ENCODE measurements around the gene MAP1A.
"Not testable (repeated sequence)": the region's sequence is repeated elsewhere in the genome, so short reads cannot be mapped to it uniquely, and the experiment has no call there.

MAP1A gene

DNA sequence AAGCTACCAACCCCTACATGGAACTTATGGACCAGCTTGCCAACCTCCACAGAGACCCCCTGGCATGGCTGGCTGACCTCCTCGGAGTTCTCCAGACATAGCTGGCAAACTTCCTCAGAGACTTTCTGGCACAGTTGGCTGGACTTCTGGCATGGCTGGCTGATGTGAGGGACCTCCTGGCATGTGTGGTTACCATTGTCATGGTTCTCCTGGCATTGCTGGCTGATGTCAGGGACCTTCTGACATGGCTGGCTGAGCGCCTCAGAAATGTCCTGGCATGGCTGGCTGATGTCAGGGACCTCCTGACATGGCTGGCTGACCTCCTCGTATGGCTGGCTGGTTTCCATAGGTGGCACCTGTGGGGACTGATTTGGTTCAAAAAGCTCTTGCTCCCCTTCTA, 17.5 kb downstream of the MAP1A start:
- Mint-ChIP-seq H3K27me3 (no peaks in the 10 kb centered on the region), H3K36me3 (peaks cover 40% of the 10 kb centered on the region), H3K4me1 (no peaks in the 10 kb centered on the region), H3K27ac (no peak overlapping the region), H3K4me3 (no peak overlapping the region), H3K9me3 (no peaks in the 10 kb centered on the region)
- ATAC-seq, result no peak

GRCh38 chr15:43538091-43538490, 20.7 kb downstream of the MAP1A start:
- H3K4me3 Mint-ChIP-seq, result no peak overlapping the region
- ATAC-seq, result no peak
- H3K27me3 Mint-ChIP-seq, result no peaks in the 10 kb centered on the region
- H3K36me3 Mint-ChIP-seq, result peaks cover 39% of the 10 kb centered on the region
- no peaks in the 10 kb centered on the region for H3K9me3 Mint-ChIP-seq
- no peak overlapping the region for H3K27ac Mint-ChIP-seq
- no peaks in the 10 kb centered on the region for H3K4me1 Mint-ChIP-seq

GRCh38 chr15:43541785-43542184, 24.4 kb downstream of the MAP1A start:
- Mint-ChIP-seq H3K9me3 (no peaks in the 10 kb centered on the region), H3K4me1 (no peaks in the 10 kb centered on the region), H3K27ac (no peak overlapping the region), H3K27me3 (no peaks in the 10 kb centered on the region), H3K36me3 (peaks cover 21% of the 10 kb centered on the region), H3K4me3 (no peak overlapping the region)
- ATAC-seq, result no peak

- Mint-ChIP-seq H3K36me3 (peaks cover 16% of the 10 kb centered on the region), H3K27me3 (no peaks in the 10 kb centered on the region), H3K27ac (no peak overlapping the region)
These were observed 26.9 kb downstream of the MAP1A start for GRCh38 chr15:43544266-43544665.

GRCh38 chr15:43545426-43545825, 28.0 kb downstream of the MAP1A start:
- Mint-ChIP-seq H3K9me3 (no peaks in the 10 kb centered on the region), H3K27ac (no peak overlapping the region), H3K27me3 (no peaks in the 10 kb centered on the region), H3K36me3 (peaks cover 20% of the 10 kb centered on the region), H3K4me1 (no peaks in the 10 kb centered on the region), H3K4me3 (no peak overlapping the region)
- ATAC-seq, result no peak

More at GRCh38 chr15:43544266-43544665, 26.9 kb downstream of the MAP1A start:
- H3K4me1 Mint-ChIP-seq, result no peaks in the 10 kb centered on the region
- H3K9me3 Mint-ChIP-seq, result no peaks in the 10 kb centered on the region
- no peak overlapping the region for H3K4me3 Mint-ChIP-seq
- no peak for ATAC-seq

DNA sequence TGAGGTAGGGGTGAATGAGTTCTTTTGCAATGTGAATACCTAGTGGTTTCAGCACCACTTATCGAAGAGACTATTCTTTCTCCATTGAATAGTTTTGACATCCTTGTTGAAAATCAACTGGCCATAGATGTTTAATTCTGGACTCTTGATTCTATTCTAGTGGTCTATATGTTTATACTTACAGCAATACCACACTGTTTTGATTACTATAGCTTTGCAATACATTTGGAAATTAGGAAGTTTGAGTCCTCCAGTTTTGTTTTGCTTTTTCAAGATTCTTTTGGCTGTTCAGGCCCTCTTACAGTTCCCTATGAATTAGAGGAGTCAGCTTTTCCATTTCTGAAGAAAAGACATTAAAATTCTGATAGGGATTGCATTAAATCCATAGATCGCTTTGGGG, 30.1 kb downstream of the MAP1A start:
- H3K27me3 Mint-ChIP-seq, result no peaks in the 10 kb centered on the region
- no peaks in the 10 kb centered on the region for H3K4me1 Mint-ChIP-seq
- peaks cover 33% of the 10 kb centered on the region for H3K36me3 Mint-ChIP-seq
- H3K27ac Mint-ChIP-seq, result no peak overlapping the region
- ATAC-seq, result no peak
- no peaks in the 10 kb centered on the region for H3K9me3 Mint-ChIP-seq
- no peak overlapping the region for H3K4me3 Mint-ChIP-seq

- H3K9me3 Mint-ChIP-seq, result no peaks in the 10 kb centered on the region
- no peak overlapping the region for H3K4me3 Mint-ChIP-seq
- H3K27me3 Mint-ChIP-seq, result no peaks in the 10 kb centered on the region
- H3K36me3 Mint-ChIP-seq, result peaks cover 47% of the 10 kb centered on the region
- ATAC-seq, result no peak
- H3K27ac Mint-ChIP-seq, result no peak overlapping the region
- H3K4me1 Mint-ChIP-seq, result no peaks in the 10 kb centered on the region
These were observed 33.3 kb downstream of the MAP1A start for GRCh38 chr15:43550527-43551363.

- no peak overlapping the region for H3K4me3 Mint-ChIP-seq
- H3K27me3 Mint-ChIP-seq, result no peaks in the 10 kb centered on the region
- no peaks in the 10 kb centered on the region for H3K4me1 Mint-ChIP-seq
- peaks cover 48% of the 10 kb centered on the region for H3K36me3 Mint-ChIP-seq
- no peak overlapping the region for H3K27ac Mint-ChIP-seq
- H3K9me3 Mint-ChIP-seq, result no peaks in the 10 kb centered on the region
- no peak for ATAC-seq
These were observed 34.8 kb downstream of the MAP1A start for GRCh38 chr15:43552256-43552655.

DNA sequence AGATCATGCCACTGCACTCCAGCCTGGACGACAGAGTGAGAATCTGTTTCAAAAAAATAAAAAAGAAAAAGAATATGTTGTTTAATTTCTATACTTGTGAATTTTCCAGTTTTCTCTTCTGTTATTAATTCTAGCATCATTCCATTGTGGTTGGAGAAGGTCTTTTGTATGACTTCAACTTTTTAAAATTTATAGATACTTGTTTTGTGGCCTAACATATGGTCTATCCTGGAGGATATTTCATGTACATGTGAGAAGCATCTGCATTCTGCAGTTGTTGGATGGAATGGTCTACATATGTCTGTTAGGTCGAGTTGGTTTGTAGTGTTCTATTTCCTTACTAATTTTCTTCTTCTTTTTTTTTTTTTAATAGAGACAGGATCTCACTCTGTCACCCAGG, 35.6 kb downstream of the MAP1A start:
- Mint-ChIP-seq H3K4me3 (no peak overlapping the region), H3K4me1 (no peaks in the 10 kb centered on the region), H3K27me3 (no peaks in the 10 kb centered on the region), H3K9me3 (no peaks in the 10 kb centered on the region), H3K27ac (no peak overlapping the region), H3K36me3 (peaks cover 48% of the 10 kb centered on the region)
- ATAC-seq, result no peak

GRCh38 chr15:43562753-43563152, 45.3 kb downstream of the MAP1A start:
- H3K4me1 Mint-ChIP-seq, H3K27me3 Mint-ChIP-seq, H3K27ac Mint-ChIP-seq, H3K9me3 Mint-ChIP-seq, H3K4me3 Mint-ChIP-seq: not testable (repeated sequence)
- peaks cover 12% of the 10 kb centered on the region for H3K36me3 Mint-ChIP-seq
- peak; percentile 55 for ATAC-seq

DNA sequence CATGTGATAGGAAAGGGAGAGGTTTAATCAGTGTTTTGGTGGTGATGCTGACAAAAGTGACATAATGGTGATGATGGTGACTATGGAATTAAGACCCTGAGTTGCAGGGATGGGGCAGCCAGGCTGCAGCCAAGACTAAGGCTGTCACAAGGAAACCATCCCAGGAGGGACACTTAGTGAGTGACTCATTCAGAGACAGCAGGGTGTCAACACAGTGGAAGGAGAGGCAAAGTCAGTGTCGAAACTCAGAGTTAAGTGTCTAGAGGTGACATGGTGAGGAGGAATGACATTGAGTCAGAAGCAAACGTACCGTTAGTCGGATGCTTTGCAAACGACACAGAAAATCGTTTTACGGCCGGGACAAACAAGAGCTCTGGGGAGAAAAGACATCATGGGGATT, 46.4 kb downstream of the MAP1A start:
- not testable (repeated sequence) for H3K4me3 Mint-ChIP-seq, H3K36me3 Mint-ChIP-seq, H3K9me3 Mint-ChIP-seq, ATAC-seq, H3K27me3 Mint-ChIP-seq, H3K27ac Mint-ChIP-seq, H3K4me1 Mint-ChIP-seq

- H3K27ac Mint-ChIP-seq, H3K36me3 Mint-ChIP-seq, H3K9me3 Mint-ChIP-seq, H3K4me3 Mint-ChIP-seq, H3K4me1 Mint-ChIP-seq, H3K27me3 Mint-ChIP-seq, ATAC-seq: not testable (repeated sequence)
These were observed 49.2 kb downstream of the MAP1A start for GRCh38 chr15:43566615-43567014.

DNA sequence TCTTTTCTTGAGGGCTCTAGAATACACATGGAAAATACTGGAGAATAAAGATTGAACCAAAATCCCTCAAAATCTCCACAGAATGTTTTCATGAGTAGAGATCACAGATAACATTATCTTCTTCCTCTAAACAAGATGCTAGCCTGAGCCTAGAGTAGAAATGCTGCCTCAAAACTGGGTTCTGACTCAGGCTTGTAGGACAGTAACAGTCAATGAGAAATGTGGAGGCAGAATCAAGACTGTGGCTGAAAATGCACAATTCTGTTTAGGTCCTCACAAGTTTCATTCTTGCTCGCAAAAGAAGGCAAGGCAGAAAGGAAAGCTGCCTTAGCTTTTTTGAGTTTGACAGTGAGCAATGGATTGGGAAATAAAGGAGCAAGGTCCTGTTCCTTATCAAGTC, 57.2 kb downstream of the MAP1A start:
- not testable (repeated sequence) for H3K36me3 Mint-ChIP-seq, H3K4me1 Mint-ChIP-seq, H3K4me3 Mint-ChIP-seq, H3K9me3 Mint-ChIP-seq, H3K27me3 Mint-ChIP-seq, H3K27ac Mint-ChIP-seq, ATAC-seq

Data from stimulated activated memory B cell treated with anti-CD40 and anti-IgM and Interleukin-4, amounts not matched to agents 10 μg/mL and 1 μg/mL and 100 μg/mL, for 72 hours (primary cell).